HG03095 (cell line): ENCODE data around the gene LRRN1.

Experiments
- ATAC-seq: cut with Tn5 transposase; IDR thresholded peaks from one replicate; pipeline ENCODE4 v1.9.1; 2021; ENCODE audit warnings: moderate library complexity; ENCODE audit not compliant: unreplicated experiment

Gene LRRN1

DNA sequence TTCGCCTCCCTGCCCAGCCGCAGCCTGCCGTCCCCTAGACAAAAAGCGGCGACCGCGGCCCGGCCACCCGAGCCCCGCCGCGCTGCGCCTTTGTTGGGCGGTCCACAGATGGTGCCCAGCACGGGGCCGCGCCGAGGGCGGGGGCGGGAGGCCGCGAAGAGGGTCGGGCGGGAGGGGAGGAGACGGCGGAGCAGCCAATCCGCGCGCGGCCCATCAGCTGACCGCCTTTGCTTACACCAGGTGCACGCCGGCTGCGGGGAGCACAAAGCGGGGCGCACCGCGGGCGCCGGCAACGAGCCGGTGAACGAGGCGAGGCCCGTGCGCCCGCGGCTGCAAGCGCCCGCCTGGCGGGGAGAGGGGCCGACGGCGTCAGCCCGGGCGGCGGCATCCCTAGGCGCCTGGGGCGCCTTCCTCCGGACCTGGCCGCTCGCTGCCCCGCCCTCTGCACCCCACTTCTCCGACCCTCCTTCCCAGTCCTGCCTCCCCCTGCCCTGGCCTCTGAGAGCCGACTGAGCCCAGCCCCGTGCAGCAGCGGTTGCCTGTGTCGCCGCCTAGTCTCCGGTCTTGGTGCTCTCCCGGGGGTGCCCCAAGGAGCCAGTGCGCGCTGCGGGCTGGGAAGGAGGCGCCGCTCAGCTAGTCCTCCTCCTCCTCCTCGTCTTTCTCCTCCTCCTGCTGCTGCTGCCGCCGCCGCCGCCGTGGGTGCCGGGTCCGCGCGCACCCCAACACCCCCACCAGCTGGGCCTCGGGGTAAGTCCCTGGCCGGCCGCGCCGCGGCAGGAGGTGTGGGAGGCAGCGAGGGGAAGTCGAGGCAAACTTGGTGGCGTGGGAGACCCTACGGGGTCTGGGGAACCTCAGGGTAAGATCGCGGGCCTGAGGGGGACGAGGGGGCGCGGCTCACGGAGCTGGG lies at the start of gene LRRN1:
Gene LRRN1, plus strand, starts transcription at position 259 of the 907 bp plus-strand sequence. CDS start 45,211 bp downstream, outside the sequence.
- no peak for ATAC-seq

DNA sequence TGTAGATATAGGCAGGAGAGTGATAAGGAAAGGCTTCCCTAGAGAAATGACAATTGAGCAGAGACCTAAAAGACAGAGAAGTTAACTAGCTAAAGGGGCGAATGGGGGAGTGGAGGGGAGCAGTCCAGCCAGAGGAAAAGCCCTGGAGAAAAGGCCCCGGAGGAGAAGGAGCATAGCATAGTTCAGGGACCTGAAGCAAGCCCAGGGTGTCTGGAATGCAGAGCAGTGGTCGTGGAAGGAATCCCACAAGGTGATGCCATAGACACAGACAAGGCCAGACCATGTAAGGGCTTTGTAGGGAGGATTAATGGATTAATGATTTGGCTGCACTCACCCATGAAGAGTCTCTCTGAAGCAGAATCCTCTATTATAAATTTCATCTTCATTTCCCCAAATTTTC lies 45.8 kb upstream of the LRRN1 start:
- ATAC-seq, result no peak

DNA sequence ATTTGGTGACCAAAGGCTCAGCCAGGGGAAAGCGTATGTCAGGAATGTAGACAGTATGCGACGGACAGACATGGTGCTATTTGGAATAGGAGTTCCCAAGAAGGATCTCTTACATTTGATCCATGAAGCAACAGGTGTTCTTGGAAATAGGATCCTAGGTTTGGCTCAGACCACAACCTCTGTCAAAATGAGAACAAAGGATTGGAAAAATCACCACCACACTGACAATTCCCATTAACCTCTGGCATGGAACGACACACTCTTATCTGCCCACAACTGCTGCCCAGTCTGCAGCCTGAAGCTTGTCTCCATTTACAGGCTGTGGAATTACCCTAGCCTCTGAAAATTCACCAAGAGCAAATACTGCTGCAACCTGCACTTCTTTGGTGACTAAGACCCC lies 33.6 kb upstream of the LRRN1 start:
- ATAC-seq, result no peak

DNA sequence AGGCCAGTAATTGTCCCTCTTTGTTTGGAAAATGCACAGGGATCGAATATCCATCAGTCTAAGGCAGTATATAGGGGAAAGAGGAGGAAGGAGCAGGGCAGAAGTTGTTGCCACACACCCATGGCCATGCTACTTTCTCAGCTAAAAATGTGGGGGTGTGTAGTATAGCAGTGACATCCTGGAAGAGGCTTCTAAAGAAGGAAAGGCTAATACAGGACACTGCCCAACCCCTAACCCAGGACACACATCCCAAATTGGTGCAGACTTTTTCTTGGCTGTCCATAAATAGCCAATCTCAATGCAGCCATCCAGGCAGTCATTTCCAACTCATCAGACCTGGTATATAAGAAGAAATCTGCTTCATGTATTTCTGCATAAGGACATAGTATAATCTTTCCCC lies 33.1 kb upstream of the LRRN1 start:
- no peak for ATAC-seq

DNA sequence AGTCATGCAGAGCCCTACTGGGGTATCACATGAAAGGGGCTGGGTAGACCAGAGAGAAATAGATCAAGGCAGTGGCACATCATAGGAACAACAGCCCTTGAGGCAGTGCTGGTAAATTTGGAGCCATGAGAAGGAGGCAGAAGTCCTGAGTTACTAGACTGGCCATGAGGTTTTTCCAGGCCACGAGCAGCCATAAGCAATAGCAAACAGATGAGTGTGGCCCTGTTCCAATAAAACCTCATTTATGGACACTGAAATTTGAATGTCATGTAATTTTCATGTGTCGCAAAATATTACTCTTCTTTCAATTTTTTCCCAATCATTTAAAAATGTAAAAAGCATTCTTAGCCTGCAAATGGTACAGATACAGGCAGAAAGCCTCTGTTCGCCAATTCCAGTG lies 28.1 kb upstream of the LRRN1 start:
- no peak for ATAC-seq

DNA sequence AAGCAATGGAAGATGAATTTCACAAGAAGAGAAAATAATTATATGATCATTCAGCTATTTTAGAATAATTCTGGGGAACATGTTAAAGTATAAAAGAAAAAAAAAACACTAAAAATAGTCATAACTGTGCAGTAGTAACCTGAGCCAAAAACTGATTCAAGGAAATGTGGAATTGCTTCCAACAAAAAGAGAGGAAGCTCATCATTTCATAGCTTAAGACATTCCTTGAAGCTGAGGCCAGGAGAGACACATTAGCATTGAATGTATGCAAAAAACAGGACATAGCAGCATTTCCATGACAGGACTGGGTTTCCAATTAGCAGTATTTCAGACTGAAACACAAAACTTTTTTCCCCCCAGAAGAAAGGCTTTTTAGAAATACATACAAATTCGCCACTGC lies 27.7 kb upstream of the LRRN1 start:
- ATAC-seq, result no peak

DNA sequence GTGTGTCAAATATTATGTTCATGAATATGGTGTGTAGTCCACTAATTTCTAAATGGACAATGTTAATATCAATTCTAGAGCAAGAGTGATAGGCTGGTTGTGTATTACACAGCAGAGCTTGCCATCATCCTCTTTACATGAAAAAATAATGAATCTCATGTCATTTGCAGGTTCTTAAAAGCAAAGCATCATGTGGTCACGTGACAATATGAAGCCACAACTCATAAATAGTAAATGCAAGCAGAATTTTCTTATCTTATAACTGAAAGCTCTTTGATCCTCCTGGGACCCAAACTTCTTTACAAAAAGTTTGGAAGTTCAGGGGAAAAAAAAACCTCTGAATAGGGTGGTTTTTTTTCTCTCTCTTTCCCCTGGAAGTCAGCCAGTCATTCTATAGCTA lies 26.9 kb upstream of the LRRN1 start:
- no peak for ATAC-seq

DNA sequence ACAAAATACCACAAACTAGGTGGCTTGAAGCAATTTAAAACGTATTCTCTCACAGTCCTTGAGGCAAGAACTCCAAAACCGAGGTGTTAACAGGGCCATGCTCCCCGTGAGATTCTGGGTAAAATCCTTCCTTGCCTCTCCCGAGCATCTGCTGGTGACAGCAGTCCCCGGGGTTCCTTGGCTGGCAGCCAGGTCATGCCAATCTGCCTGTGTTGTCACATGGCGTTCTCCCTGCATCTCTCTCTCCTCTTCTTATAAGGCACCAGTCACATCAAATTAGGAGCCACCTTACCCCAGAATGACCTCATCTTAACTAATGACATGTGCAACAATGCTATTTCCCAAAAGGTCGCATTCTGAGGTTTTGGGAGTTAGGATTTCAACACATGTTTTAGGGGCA lies 26.3 kb upstream of the LRRN1 start:
- no peak for ATAC-seq

DNA sequence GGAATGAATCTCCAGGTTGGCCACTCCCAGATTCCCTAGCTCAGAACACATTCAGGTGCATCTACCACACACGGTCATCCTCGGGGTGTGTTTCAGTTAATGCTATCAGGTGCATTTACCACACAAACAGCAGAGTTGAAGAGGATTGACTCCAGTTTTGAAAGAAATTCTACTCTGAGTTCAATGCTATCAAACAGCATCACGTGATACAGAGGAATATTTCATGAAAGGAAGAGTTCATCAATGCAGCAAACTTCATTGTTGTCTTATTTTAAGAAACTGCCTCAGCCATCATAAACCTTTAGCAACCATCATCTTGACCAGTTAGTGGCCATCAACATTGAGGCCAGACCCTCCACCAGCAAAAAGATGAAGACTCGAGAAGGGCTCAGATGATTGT lies 22.6 kb upstream of the LRRN1 start:
- ATAC-seq, result no peak

DNA sequence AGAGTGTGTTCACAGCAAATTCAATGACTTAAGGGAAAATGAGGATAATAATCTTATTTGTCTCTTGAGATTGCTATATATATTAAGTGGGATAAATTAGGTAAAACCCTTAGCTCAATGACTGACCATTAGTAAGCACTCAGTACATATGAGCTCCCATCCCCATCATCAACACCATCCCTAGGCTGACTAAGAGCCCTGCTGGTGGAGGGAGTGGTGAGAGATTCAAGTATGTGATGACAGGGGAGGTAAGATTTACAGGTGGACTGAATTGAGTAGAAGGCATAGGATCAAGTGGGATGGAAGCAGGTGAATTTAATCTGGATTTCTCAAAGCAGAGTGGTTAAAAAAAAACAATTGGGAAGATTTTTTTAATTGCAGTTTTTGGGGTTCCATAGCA lies 21.0 kb upstream of the LRRN1 start:
- ATAC-seq, result no peak

DNA sequence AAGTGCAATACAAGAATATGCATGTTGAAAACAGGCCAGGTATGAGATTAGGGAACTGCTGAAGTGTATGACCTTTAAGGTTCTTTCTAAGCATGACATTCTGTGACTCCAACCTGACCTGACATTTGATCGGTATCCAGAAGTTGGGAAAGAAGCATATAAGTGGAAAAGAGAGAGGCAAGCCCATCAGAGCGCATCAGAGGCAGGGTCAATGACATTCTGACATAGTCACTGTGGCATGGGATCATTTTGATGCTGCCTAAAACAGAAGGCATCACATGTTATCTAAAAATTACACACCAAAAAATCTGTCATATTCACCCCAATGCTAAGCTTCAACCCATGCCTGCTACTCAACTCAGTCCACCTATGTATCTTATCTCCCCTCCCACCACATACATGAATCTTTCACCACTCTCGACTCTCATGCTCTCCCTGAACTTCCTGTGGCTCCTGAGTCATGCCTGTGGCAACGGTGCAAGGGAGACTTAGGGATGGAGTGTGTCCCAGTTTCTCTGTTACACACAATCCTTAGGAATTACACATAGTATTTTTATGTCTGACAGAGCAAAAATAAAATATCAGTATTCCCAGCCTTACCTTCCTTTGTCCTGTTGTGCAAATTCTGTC lies 20.5 kb upstream of the LRRN1 start:
- no peak for ATAC-seq

DNA sequence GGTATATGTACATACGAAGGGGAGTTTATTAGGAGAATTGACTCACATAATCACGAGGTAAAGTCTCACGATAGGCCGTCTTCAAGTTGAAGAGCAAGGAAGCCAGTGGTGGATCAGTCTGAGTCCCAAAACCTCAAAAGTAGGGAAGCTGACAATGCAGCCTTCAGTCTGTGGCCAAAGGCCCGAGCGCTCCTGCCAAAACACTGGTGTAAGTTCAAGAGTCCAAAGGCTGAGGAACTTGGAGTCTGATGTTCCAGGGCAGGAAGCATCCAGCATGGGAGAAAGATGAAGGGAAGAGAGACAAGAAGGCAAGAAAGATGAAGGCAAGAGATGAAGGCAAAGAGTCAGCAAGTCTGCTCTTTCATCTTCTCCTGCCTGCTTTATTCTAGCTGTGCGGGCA lies 16.8 kb upstream of the LRRN1 start:
- ATAC-seq, result no peak

DNA sequence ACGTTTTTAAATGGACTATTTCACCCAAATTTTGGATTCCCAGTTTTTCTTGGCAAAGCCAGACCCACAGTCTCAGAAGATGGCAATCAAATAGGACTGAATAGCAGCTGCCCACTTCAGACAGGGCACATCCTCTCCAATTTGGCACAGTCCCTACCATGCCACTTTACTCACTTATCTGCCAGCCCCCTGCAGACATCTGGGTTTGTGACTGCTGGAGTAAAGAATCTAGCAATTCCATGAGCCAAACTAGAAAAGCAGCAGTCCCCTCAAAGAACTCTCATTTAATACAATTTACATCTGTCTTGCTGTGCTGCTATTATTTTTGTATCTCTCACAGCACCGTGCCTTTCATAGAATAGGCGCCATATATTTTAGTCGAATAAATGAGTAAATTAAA lies 16.0 kb upstream of the LRRN1 start:
- ATAC-seq, result no peak

DNA sequence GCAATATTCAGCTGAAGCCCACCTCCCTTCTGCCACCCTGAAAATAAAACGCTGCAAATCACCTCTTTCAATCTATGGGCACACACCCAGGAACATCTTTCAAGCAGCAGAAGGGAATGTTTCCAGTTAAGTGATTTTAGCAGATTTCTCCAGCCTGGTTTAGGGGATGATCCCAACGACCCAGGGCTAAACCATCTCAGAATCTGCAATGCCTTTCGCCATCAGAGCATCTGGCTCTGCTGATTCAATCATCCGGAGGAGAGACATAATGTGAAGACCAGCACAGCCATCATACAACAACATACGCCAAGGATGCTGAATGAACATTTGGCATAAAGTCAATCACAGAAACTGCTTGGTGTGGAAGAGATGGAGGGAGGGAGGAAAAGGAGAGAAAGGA lies 15.5 kb upstream of the LRRN1 start:
- ATAC-seq, result no peak

DNA sequence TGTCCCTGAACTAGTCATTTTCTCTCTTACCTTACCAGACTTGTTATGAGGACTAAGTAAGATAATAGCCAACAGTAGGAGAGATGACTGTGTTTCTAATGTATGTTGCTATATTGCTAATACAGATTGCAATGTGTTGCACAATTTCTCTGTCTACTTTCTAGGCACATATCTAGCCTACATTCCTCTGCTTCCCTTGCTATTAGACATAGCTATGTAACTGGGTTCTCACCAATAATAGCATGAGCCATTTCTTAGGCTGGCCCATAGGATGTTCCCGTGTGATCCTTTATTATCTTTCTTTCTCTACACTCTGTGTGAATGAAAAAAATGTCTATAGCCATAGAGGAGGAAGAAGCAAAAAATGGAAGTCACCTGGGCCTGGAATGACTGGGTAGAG lies 6.8 kb upstream of the LRRN1 start:
- no peak for ATAC-seq

DNA sequence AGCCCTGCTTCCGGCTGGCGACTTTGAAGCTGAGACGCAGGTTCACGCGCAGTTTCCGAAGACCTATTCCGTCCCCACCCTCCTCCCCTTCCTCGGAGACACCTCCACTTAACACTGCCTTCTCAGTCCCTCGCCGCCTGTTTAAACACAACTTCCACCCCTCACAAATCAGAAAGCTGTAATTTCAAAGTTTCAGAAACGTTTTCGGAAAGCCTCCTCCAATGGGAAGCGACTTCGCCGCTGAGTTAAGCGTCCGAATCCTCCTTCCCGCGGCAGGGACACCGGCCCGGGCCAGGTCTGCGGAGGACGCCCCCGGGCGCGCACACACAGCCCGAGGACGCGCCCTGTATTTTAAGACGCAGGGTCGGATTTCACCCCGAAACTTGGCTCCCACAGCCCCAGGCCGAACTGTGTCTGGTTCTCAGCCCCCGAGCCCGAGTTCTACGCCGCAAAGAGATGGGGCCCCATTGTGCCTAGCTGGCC lies 559 bp upstream of the LRRN1 start:
- ATAC-seq, result no peak

DNA sequence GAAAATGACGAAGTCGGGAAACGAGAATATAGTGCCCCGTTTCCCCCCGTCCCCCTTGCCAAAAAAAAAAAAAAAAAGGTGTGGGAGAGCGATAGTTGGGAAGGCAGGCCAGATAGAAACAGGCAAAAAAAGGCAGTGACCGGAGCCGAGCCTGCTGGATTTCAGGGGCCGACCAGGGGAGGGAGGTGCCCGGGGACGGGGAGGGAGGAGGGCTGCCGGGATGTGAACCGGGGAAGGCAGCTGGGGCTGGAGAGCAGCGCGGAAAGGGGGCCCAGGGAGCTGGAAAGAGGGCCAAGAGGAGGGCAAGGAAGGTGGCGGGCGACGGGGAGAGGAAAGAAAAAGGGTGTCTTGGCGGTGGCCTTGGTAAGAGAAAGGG lies 837 bp downstream of the LRRN1 start:
- no peak for ATAC-seq

DNA sequence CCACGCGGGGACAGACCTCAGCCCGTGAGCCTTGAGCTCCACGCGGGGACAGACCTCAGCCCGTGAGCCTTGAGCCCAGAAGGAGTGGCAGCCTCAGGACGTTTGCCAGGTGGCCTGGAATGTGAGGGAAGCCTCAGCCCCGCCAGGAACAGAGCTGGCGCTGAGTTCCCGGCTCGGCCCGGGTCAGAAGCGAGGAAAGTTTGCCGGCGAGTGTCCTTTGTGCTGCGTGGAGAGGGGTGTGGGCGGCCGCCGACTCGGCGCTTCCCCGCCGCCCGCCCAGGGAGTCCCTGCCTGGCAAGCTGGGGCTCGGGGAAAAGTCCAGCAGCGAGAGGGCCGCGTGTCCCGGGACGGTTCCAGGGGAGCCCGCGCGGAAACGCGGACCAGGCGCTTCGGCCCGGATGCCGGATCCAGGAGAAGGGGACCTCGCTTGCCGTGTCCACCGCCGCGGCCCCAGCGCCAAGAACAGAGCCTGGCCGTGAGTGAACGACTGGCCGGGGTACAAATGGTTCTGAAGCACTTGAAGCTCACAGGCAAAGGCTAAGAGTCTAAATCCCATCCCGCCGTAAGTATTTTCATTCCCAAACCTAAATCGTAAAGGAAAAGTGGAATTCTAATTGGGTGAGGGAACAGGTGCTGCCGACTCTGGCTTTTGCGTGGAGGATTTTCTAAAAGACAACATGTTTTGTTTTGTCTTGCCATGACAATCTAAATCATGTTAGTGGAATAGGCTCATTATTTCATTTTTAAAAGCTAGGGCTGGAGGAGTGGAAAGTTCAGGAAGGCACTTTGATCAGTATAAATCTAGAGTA lies 1.7 kb downstream of the LRRN1 start:
- ATAC-seq, result no peak

DNA sequence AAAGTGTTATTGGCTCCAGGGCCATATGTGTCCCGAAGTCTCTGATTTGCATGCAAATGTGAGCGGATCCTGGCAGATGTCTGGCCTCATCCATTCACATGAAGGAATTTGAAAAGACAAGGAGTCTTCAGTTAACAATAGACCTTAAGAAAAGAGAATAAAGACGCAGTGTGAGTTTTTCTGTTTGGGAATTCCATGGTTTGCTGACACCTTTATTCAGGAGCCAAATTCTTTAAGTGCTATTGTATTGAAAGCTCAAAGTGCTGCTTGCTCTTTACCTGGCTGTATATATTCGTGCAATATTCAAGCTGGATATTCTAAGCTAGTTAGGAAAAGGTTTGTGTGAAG lies 2.2 kb downstream of the LRRN1 start:
- no peak for ATAC-seq

DNA sequence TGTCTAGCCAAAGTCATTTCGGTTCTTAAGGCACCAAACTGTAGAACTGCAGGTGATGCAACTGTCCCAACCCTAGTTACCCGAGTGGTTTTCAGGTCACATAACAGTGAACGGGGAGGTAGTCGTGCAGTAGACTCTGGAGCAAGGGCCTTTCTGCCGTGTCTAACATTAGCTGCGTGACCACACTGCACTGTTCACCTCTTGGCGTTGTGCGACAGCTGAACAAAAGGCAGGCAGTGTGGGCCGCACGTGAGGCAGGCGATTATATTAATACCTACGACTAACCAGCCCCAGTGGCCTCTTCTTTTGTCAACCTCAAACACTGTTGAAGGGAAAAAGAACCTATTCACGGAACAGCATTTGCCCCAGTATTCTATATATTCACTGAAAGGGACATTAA lies 2.8 kb downstream of the LRRN1 start:
- no peak for ATAC-seq

DNA sequence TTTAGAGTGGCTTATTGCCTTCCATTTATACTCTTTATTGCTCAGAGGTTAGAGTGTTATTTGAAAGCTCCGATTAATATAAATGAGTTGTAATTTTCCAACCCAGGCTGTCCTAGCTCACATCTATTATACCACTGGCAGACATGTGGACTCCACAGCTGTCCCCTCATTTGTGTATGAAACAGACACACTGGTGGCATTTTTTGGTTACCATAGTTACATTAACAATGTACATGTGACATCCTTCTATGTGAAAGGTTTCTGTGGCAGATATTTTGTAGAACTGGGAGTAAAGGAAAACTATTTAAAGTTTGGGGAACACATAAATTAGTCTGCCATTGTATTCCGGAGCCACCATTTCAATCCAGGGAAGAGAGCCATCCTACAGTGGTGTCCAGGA lies 5.3 kb downstream of the LRRN1 start:
- ATAC-seq, result no peak

DNA sequence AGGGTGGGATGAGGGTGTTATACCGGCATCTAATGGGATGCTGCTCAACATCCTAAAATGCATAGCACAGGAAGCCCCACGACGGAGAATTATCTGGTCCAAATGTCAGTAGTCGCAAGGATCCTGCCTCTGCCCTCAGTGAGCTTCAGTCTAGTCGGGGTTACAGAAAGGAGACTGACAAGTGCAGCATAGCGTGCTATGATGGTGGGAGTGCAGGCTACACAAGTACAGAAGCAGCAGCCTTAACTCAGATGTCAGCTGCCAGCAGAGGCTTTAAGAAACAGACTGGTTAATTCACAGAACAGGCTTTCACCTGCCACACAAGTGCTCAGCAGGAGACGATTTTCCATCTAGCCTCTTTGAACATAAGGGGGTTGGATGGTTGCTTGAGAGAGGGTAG lies 6.9 kb downstream of the LRRN1 start:
- no peak for ATAC-seq
